ENCODE data around the gene MRPS10.
"Not testable (repeated sequence)": the region's sequence is repeated elsewhere in the genome, so short reads cannot be mapped to it uniquely, and the experiment has no call there.

The MRPS10 gene

DNA sequence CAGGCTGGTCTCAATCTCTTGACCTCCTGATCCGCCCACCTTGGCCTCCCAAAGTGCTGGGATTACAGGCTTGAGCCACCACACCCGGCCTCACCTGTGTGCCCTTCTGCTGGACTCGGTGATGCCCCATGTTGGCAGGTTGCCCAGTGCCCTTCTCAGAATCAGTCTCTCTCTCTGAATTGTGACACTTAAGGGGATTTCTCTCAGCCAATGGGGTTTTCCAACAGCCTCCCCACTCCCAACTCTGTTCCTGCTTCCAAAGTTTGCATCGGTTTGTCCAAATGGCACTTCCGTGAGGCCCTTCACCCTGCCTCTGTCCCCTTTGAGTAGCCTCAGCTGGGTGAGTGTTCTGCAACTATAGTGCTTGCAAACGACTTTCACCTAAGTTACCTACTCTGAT is 3.1 kb upstream of the MRPS10 start:
- DNase-seq, result no peak
- in situ Hi-C loops (cut with MboI; ENCODE audit: low pct_unique_long_range_greater_than_20kb, low sequenced_read_pairs), result no loop called here

DNA sequence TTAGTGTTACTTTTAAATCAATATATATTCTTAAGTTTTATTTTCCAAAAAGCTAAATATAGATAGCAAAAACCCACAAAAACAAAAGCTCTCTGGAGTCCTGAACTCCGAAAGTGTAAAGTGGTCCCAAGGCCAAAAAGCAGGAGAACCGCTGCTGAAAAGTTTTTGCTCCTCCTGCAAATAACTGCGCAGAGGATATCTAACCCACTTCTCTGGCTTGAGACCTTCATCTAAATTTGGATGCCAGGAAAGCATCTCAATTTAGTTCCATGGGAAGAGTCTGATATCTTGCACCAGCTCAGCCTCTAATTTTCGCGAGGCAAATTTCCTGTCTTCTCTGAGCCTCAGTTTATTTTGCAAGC is 523 bp downstream of the MRPS10 start:
- no peak for DNase-seq
- in situ Hi-C loops (cut with MboI; ENCODE audit: low pct_unique_long_range_greater_than_20kb, low sequenced_read_pairs), result no loop called here

DNA sequence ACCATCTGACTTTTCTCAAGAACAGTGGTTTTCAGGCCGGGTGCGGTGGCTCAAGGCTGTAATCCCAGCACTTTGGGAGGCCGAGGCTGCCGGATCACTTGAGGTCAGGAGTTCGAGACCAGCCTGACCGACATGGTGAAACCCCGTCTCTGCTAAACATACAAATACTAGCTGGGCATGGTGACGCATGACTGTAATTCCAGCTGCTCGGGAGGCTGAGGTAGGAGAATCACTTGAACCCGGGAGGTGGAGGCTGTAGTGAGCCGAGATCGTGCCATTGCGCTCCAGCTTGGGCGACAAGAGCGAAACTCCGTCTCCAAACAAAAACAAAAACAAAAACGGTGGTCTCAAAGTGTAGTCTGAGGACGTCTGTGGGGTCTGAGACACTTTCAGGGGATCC is 1.2 kb downstream of the MRPS10 start:
- DNase-seq; in situ Hi-C loops (cut with MboI; ENCODE audit: low pct_unique_long_range_greater_than_20kb, low sequenced_read_pairs): not testable (repeated sequence)

DNA sequence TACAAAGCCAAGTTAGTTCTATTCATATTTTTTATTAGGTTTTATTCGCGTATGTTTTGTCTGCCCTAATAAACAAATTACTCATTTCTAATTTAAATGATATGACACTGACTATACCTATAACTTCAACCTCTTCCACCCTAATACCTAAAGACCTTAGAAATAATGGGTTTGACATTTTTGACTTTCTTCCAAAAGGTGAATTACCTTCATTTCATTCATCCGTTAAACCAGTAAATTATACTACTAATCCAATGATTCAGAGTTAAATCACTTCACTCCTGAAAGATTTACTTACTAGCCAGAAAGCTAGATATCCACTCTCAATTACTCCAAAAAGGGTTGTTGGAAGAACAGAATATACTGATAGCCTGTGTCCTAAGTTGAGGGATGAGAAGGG is 5.2 kb downstream of the MRPS10 start:
- in situ Hi-C loops (cut with MboI; ENCODE audit: low pct_unique_long_range_greater_than_20kb, low sequenced_read_pairs), result no loop called here
- DNase-seq, result no peak

DNA sequence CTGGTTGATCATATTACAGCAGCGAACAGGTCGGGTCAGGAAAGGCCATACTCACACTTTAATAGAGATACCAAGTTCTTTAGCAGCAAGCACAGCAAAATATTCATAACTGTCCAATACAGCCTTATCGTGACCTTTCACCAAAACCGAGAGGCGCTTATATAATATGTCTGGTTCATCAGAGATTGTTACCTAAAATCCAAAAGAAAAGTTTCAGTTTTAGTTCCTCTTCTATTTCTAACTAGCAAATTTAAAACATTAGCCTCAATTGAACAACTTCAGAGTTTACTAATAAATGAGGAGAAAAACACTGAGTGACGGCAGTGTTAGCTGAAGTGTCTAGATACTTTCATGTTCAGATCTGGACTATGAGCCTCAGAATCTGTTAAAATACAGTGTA is 5.9 kb downstream of the MRPS10 start:
- no peak for DNase-seq
- in situ Hi-C loops (cut with MboI; ENCODE audit: low pct_unique_long_range_greater_than_20kb, low sequenced_read_pairs), result no loop called here

DNA sequence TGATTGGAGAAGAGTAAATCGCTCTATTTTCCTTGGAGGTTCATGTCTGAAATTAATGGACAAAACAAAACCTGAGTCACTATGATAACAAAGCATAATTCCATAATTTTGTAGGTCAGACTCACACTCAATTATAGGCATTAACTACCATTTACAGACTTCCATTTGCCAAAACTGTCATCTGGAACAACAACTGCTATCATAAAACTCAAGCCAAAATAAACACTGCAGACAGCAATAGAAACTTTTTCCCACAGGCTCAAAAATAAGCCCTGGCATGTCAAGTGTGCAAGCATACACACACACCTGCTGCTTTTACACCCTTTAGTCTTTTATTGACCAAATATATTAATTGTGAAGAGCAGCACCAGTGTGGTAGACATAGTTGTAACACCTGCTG is 7.1 kb downstream of the MRPS10 start:
- in situ Hi-C loops (cut with MboI; ENCODE audit: low pct_unique_long_range_greater_than_20kb, low sequenced_read_pairs), result no loop called here
- DNase-seq, result no peak

DNA sequence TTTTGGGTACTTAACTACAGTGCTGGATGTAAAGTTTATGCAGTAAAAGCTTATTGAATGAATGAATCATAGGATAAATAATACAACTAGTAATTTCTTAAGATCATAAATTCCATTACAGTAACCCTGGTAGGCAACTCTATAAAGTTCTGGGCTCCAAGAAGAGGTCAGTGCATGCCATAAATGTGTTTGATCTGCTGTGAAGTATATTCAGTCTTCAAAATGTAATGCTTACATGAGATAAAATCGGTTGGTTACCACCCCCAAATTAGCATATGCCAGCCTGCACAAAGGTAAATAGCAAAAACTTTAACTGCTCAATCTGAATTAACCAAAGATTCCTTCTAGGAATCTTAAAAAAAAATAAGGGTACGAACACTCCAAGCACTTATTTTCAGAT is 10.1 kb downstream of the MRPS10 start:
- DNase-seq; in situ Hi-C loops (cut with MboI; ENCODE audit: low pct_unique_long_range_greater_than_20kb, low sequenced_read_pairs): not testable (repeated sequence)

DNA sequence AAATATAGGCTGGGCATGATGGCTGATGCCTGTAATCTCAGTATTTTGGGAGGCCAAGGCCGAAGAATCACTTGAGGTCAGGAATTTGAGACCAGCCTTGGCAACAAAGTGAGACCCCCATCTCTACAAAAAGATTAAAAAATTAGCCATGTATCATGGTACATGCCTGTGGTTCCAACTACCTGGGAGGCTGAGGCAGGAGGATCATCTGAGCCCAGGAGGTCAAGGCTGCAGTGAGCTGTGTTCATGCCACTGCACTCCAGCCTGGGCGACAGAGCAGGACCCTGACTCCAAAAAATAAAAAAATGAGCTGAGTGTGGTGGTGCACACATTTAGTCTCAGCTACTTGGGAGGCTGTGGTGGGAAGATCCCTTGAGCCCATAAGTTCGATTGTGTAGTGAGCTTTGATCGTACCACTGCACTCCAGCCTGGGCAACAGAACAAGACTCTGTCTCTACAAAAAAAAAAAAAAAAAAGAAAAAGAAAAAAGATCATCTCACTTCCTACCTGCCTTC is 12.8 kb downstream of the MRPS10 start:
- in situ Hi-C loops (cut with MboI; ENCODE audit: low pct_unique_long_range_greater_than_20kb, low sequenced_read_pairs), result no loop called here
- no peak for DNase-seq

DNA sequence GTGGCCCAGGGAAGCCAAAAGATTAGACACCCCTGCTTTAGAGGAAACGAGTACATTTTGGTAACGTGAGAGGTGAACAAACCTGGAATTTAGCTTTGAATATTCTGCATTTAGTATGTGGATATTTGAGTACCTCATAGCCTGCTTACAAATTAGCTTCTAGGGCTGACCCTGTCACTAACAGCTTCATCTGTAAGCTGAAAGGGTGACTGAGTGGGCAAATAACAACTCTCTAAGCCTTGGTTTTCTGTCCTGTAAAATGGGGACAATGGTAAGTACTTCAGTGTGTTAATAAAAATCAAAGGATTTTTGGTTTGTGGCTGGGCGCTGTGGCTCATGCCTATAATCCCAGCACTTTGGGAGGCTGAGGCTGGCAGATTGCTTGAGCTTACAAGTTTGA is 14.5 kb downstream of the MRPS10 start:
- in situ Hi-C loops (cut with MboI; ENCODE audit: low pct_unique_long_range_greater_than_20kb, low sequenced_read_pairs), result no loop called here
- DNase-seq, result no peak

DNA sequence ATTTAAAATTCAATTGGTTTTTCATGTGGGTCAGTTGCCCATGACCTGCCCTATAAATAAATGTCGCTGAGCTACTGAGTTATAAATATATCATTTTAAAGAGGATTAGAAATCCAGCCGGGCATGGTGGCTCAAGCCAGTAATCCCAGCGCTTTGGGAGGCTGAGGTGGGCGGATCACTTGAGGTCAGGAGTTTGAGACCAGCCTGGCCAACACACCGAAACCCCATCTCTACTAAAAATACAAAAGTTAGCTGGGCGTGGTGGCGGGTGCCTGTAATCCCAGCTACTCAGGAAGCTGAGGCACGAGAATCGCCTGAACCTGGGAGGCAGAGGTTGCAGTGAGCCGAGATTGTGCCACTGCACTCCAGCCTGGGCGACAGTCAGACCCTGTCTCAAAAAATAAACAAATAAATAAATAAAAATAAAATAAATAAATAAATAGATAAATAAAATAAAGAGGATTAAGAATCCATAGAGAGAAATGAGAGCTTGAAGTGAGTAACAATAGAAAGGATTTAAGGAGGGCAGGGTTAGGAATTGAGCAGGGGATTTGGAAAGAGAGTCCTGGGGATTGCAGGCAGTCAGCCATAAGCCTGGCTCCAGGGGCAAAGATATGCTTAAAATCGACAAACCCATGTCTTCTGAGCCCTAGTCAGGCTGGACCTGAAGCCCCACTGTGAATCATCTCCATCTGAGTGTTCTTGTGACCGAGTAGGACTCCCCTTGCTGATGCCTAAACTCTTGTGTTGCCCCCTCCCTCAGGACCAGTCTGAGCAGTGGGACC is 15.3 kb downstream of the MRPS10 start:
- DNase-seq; in situ Hi-C loops (cut with MboI; ENCODE audit: low pct_unique_long_range_greater_than_20kb, low sequenced_read_pairs): not testable (repeated sequence)

DNA sequence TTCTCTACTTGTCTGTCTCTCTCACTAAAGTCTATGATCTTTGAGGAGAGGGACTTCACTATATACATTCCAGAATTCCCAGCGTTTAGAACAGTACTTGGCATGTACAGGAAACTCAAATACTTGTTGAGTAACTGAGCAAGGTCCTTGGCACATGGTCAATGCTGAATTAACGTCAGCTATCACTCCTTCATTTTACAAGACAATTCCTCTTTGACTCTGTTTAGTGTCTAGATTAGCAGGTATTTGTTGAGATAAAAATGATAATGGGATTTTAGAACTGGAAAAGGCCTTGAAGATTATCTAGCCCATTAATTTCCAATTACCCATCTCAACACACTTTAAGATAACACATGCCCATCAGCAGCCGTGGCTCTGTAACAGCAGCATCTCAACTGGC is 16.3 kb downstream of the MRPS10 start:
- no peak for DNase-seq
- in situ Hi-C loops (cut with MboI; ENCODE audit: low pct_unique_long_range_greater_than_20kb, low sequenced_read_pairs), result no loop called here

DNA sequence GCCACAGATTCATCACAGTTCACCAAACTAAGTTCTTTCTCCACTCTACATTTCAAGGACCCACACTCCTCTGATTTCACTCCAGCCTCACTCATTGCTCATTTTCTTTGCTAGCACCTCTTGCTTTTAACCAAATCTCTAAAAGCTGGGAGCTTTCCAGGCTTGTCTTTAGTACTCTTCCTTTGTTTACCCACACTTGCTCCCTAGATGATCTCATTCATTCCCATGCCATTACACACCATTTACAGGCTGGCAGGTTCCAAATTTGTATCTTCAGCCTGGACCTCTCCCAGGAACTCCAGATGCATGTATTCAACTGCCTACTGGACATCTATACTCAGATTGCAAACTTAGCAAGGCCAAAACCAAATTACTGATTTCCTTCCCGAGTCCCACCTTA is 17.6 kb downstream of the MRPS10 start:
- in situ Hi-C loops (cut with MboI; ENCODE audit: low pct_unique_long_range_greater_than_20kb, low sequenced_read_pairs), result no loop called here
- DNase-seq, result no peak

DNA sequence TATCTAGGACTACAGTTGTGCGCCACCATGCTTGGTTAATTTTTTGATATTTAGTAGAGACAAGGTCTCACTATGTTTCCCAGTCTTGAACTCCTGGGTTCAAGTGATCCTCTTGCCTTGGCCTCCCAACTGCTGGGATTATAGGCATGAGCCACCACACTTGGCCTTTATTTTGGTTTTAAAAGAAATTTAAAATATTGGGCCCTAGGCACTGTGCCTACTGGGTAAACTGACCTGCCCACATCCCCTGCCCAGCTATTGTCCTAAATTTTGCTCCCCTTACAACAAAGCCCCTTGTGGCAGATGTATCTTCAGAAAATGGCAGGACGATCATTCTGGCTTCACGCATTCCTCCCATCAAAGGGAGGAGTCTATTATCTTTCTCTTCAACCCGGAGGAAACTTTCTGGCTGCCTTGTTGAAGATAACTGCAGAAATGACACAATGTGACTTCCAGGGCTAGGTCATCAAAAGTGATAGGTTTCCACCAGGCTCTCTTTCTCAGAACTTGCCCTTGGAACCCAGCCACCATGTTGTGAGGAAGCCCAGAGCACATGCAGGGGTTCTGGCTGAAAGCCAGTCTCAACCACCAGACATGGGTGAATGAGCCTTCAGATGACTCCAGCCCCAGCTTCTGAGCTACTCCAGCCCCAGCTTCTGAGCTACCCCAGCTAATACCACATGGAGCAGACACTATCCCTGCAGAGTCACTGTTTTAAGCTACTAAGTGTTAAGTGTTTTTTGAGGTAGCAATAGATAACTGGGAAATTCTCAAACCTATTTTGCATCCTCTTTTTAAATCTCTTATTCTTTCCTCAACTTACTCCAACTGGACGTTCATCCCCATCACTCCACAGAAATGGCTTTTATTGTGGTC is 18.3 kb downstream of the MRPS10 start:
- DNase-seq, result peak; percentile 55
- in situ Hi-C loops (cut with MboI; ENCODE audit: low pct_unique_long_range_greater_than_20kb, low sequenced_read_pairs), result no loop called here

DNA sequence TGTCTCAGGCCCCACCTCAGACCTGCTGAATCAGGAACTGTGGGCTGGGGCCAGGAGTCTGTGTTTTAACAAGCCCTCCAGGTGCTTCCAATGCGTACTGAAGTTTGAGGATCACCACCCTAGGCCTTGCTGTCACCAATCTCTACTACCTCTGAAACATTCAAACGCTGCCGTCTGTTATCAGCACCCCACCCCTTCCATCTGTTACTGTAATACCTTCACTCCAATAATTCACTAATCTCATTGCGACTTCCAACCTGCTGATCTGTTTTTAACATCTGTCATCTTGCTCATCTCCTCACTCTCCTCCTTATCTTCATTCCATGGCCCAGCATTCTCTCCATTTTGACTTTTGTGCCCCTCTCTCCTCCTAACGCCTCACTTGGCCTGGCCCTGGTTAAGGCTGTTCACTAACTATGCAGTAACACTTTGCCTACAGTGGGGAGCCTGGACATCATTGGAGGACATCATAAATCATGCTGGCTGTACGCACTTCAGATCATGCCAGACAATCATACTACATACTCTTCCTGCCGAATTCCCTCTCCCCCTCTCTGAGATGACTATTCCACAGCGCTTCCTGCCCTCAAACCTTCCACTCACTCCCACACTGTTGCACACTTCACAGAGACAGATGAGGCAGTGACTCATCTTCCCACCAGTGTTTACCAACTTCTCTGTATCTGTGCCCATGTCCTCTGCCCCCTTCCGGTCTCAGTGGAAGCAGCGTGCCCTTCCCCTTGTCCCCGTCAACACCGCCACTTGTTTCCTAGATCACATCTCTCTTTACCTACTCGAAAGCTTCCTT is 19.9 kb downstream of the MRPS10 start:
- DNase-seq, result peak; percentile 51
- in situ Hi-C loops (cut with MboI; ENCODE audit: low pct_unique_long_range_greater_than_20kb, low sequenced_read_pairs), result no loop called here

DNA sequence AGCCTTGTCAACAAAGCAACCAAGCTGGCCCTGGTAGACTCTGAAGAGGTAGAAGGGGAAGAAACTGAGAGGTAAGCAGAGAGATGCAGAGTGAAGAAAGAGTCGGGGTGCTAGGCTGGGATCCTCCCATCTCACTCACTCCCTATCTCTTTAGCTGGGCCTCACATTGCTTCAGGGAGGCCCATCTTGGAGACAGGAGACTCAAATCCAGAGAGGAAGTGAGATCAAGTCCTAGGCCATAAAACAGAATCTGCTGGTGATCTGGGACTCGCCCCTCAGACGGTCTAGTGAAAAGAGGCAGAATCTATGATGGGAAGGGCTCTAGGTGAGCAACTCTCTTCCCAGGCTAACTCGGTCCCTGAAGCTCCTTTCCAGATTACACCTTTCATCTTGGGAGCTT is 22.2 kb downstream of the MRPS10 start:
- no peak for DNase-seq
- in situ Hi-C loops (cut with MboI; ENCODE audit: low pct_unique_long_range_greater_than_20kb, low sequenced_read_pairs), result no loop called here

DNA sequence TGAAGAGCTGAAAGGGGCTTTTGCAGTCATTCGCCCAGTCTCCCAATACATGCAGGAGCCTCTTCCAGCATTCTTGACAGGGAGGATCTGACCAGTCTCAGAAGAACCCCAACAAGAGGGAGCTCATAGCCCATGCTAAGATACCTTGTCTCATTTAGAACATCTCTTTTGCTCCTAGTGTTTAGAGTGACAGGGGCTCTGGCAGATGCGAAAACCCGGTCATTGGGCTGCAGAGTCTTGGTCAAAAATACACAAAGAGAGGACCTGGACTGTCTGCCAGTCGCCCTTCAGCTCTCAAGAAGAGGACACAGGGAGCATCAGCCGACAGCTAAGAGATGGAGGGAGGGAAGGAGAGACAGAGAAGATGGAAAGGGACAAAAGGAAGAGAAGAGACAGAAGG is 23.6 kb downstream of the MRPS10 start:
- DNase-seq, result no peak
- in situ Hi-C loops (cut with MboI; ENCODE audit: low pct_unique_long_range_greater_than_20kb, low sequenced_read_pairs), result no loop called here

DNA sequence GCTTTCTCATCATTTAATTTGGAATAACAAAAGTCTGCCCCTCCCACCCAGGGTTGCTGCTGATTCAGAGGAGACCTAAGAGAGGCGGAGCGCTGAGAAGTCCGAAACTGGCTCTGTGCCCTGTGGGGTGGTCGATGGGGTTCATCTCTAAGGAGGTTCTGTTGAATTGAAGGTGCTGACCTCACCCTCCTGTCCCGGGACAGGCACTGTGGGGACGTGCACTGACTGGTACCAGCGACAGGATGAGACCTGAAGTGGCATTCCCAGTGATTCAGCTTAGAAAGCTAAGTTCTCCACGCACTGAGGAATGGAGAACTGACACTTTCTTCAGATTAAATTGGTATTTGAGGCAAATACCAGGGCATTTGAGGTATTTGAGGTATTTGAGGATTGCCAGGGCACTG is 24.2 kb downstream of the MRPS10 start:
- no peak for DNase-seq
- in situ Hi-C loops (cut with MboI; ENCODE audit: low pct_unique_long_range_greater_than_20kb, low sequenced_read_pairs), result no loop called here

DNA sequence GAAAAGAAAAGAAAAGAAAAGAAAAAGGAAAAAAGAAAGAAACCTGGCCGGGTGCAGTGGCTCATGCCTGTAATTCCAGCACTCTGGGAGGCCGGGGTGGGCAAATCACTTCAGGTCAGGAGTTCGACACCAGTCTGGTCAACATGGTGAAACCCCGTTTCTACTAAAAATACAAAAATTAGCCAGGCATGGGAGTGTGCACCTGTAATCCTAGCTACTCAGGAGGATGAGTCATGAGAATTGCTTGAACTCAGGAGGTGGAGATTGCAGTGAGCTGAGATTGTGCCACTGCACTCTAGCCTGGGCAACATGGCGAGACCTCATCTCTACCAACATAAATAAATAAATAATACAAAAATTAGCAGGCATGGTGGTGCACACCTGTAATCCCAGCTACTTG is 25.3 kb downstream of the MRPS10 start:
- DNase-seq; in situ Hi-C loops (cut with MboI; ENCODE audit: low pct_unique_long_range_greater_than_20kb, low sequenced_read_pairs): not testable (repeated sequence)

DNA sequence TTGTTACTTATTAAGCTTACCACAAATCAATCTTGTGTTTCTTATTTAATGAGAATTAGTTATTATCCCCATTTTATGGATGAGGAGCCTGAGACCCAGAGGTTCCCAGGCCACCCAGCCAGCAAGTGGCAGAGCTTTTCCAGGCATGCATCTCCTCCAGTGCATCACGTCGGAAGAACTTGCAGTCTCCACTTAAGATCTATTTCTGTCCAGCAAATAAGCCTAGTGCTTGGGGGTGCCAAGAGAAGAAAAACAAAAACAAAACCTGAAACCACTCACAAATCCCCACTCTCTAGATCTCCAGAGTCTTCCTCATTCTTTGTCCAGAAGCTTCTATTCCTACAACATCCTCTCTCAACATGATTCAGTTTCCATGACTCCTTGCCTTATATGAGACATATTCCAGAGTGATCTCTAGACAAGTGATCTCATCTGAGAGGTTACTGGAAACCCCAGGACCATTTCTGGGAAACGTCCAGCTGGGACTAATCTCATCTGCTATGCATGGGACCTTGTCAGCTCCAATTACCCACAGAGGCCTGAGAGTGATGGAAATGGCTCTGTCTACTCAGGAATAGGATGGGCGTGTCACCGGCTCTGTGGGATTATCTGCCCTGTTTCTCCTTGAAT is 27.0 kb downstream of the MRPS10 start:
- in situ Hi-C loops (cut with MboI; ENCODE audit: low pct_unique_long_range_greater_than_20kb, low sequenced_read_pairs), result no loop called here
- DNase-seq, result no peak
